ENCODE results near the gene MAP4K4. TPM values are rescaled to one million over a fixed set of nuclear protein-coding genes. Genes with fewer than 3 reads are reported as not detected.

Gene MAP4K4
- total and polyA plus RNA-seq, 2 of the 13 experiments (the other 11 are each of a cell fraction or from before 2014, with no cell fraction given): 105 to 264 TPM

GRCh38 chr2:101733257-101733993, 35.9 kb downstream of the MAP4K4 start (continued):
- TF ChIP-seq, protein P1, sequence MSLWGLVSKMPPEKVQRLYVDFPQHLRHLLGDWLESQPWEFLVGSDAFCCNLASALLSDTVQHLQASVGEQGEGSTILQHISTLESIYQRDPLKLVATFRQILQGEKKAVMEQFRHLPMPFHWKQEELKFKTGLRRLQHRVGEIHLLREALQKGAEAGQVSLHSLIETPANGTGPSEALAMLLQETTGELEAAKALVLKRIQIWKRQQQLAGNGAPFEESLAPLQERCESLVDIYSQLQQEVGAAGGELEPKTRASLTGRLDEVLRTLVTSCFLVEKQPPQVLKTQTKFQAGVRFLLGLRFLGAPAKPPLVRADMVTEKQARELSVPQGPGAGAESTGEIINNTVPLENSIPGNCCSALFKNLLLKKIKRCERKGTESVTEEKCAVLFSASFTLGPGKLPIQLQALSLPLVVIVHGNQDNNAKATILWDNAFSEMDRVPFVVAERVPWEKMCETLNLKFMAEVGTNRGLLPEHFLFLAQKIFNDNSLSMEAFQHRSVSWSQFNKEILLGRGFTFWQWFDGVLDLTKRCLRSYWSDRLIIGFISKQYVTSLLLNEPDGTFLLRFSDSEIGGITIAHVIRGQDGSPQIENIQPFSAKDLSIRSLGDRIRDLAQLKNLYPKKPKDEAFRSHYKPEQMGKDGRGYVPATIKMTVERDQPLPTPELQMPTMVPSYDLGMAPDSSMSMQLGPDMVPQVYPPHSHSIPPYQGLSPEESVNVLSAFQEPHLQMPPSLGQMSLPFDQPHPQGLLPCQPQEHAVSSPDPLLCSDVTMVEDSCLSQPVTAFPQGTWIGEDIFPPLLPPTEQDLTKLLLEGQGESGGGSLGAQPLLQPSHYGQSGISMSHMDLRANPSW (CRISPR knock-in tag; IDR thresholded peaks at IDR 0.05; ENCODE audit: borderline replicate concordance): no peak; the same call in 1 of the 2 replicates
- TF ChIP-seq ZBTB3 (CRISPR knock-in tag; IDR thresholded peaks at IDR 0.05; ENCODE audit: borderline replicate concordance, low read depth): no peak
- no peak for TF ChIP-seq ZFP1 (CRISPR knock-in tag; IDR thresholded peaks at IDR 0.05)
- TF ChIP-seq, protein P2, sequence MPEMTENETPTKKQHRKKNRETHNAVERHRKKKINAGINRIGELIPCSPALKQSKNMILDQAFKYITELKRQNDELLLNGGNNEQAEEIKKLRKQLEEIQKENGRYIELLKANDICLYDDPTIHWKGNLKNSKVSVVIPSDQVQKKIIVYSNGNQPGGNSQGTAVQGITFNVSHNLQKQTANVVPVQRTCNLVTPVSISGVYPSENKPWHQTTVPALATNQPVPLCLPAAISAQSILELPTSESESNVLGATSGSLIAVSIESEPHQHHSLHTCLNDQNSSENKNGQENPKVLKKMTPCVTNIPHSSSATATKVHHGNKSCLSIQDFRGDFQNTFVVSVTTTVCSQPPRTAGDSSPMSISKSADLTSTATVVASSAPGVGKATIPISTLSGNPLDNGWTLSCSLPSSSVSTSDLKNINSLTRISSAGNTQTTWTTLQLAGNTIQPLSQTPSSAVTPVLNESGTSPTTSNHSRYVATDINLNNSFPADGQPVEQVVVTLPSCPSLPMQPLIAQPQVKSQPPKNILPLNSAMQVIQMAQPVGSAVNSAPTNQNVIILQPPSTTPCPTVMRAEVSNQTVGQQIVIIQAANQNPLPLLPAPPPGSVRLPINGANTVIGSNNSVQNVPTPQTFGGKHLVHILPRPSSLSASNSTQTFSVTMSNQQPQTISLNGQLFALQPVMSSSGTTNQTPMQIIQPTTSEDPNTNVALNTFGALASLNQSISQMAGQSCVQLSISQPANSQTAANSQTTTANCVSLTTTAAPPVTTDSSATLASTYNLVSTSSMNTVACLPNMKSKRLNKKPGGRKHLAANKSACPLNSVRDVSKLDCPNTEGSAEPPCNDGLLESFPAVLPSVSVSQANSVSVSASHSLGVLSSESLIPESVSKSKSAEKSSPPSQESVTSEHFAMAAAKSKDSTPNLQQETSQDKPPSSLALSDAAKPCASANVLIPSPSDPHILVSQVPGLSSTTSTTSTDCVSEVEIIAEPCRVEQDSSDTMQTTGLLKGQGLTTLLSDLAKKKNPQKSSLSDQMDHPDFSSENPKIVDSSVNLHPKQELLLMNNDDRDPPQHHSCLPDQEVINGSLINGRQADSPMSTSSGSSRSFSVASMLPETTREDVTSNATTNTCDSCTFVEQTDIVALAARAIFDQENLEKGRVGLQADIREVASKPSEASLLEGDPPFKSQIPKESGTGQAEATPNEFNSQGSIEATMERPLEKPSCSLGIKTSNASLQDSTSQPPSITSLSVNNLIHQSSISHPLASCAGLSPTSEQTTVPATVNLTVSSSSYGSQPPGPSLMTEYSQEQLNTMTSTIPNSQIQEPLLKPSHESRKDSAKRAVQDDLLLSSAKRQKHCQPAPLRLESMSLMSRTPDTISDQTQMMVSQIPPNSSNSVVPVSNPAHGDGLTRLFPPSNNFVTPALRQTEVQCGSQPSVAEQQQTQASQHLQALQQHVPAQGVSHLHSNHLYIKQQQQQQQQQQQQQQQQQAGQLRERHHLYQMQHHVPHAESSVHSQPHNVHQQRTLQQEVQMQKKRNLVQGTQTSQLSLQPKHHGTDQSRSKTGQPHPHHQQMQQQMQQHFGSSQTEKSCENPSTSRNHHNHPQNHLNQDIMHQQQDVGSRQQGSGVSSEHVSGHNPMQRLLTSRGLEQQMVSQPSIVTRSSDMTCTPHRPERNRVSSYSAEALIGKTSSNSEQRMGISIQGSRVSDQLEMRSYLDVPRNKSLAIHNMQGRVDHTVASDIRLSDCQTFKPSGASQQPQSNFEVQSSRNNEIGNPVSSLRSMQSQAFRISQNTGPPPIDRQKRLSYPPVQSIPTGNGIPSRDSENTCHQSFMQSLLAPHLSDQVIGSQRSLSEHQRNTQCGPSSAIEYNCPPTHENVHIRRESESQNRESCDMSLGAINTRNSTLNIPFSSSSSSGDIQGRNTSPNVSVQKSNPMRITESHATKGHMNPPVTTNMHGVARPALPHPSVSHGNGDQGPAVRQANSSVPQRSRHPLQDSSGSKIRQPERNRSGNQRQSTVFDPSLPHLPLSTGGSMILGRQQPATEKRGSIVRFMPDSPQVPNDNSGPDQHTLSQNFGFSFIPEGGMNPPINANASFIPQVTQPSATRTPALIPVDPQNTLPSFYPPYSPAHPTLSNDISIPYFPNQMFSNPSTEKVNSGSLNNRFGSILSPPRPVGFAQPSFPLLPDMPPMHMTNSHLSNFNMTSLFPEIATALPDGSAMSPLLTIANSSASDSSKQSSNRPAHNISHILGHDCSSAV (CRISPR knock-in tag; IDR thresholded peaks at IDR 0.05; ENCODE audit: borderline replicate concordance): no peak
- peak; percentile 62; the same call in 1 of the 2 replicates for TF ChIP-seq ZNF142 (CRISPR knock-in tag; IDR thresholded peaks at IDR 0.05)
- TF ChIP-seq MED13 (CRISPR knock-in tag; IDR thresholded peaks at IDR 0.05): no peak
- TF ChIP-seq MLLT10 (CRISPR knock-in tag; IDR thresholded peaks at IDR 0.05): no peak
- TF ChIP-seq ETV6 (CRISPR knock-in tag; conservative IDR thresholded peaks at IDR 0.05): 0 out of 2 replicates have a peak, but pooled peaks have one; percentile 31
- TF ChIP-seq GATA4 (IDR thresholded peaks at IDR 0.05; ENCODE audit: borderline replicate concordance, low read depth): peak; percentile 43; the same call in 1 of the 2 replicates
